MM.1S (cell line): ENCODE results near the gene TOGARAM1.
A peak's percentile ranks its signal among the peaks of the same experiment; 100 is the strongest.

ENCODE experiments used
- DNase-seq: peaks from one replicate; pipeline ENCODE4 v3.0.0-alpha.2; 2015
- H2AFZ ChIP-seq: fragments of 300-600 bp; sonication (generic); 2 replicates; pipeline ENCODE4 v1.6.0; 2016; ENCODE audit warnings: antibody characterized with exemption, low read length
- H3F3A ChIP-seq: fragments of 300-600 bp; sonication (generic); 2 replicates; pipeline ENCODE4 v1.6.1; 2016; ENCODE audit warnings: mild to moderate bottlenecking, antibody characterized with exemption, low read length, moderate library complexity, mixed read lengths; ENCODE audit not compliant: insufficient read depth
- H3K27ac ChIP-seq: fragments of 300-600 bp; sonication (generic); 2 replicates; pipeline ENCODE4 v1.5.1; 2016; ENCODE audit warnings: mild to moderate bottlenecking, low read length
- H3K27me3 ChIP-seq: fragments of 300-600 bp; sonication (generic); replicated peaks from 2 replicates; pipeline ENCODE4 v1.6.0; 2016; ENCODE audit warnings: low read length; ENCODE audit not compliant: insufficient read depth
- H3K36me3 ChIP-seq: fragments of 300-600 bp; sonication (generic); replicated peaks from 2 replicates; pipeline ENCODE4 v1.6.1; 2016; ENCODE audit warnings: mild to moderate bottlenecking, low read length, mixed read lengths; ENCODE audit not compliant: insufficient read depth
- H3K4me1 ChIP-seq: fragments of 300-600 bp; sonication (generic); 2 replicates; pipeline ENCODE4 v1.6.1; 2016; ENCODE audit warnings: low read length, mixed read lengths
- H3K4me2 ChIP-seq: fragments of 300-600 bp; sonication (generic); 2 replicates; pipeline ENCODE4 v1.6.0; 2016; ENCODE audit warnings: low read depth, low read length
- H3K4me3 ChIP-seq: fragments of 300-600 bp; sonication (generic); 2 replicates; pipeline ENCODE4 v1.5.1; 2016; ENCODE audit warnings: low read length, mixed read lengths
- H3K79me2 ChIP-seq: fragments of 300-600 bp; sonication (generic); 2 replicates; pipeline ENCODE4 v1.6.1; 2016; ENCODE audit warnings: mixed run types, low read length, mixed read lengths
- H3K9ac ChIP-seq: fragments of 300-600 bp; sonication (generic); 2 replicates; pipeline ENCODE4 v1.6.1; 2016; ENCODE audit warnings: low read length, mixed read lengths
- H3K9me2 ChIP-seq: fragments of 300-600 bp; sonication (generic); replicated peaks from 2 replicates; pipeline ENCODE4 v1.6.1; 2016; ENCODE audit warnings: mild to moderate bottlenecking, low read length, mixed read lengths; ENCODE audit not compliant: insufficient read depth
- H3K9me3 ChIP-seq: fragments of 300-600 bp; sonication (generic); replicated peaks from 2 replicates; pipeline ENCODE4 v1.6.1; 2016; ENCODE audit warnings: mild to moderate bottlenecking, low read length, mixed read lengths; ENCODE audit not compliant: insufficient read depth
- H4K20me1 ChIP-seq: fragments of 300-600 bp; sonication (generic); 2 replicates; pipeline ENCODE4 v1.6.1; 2016; ENCODE audit warnings: mild to moderate bottlenecking, low read length, moderate library complexity, mixed read lengths; ENCODE audit not compliant: insufficient read depth
- CTCF ChIP-seq: fragments of 300-600 bp; sonication (generic); IDR thresholded peaks from 2 replicates; pipeline ENCODE4 v1.5.1; 2016; ENCODE audit warnings: antibody characterized with exemption, low read length, mixed read lengths
- EZH2 ChIP-seq: fragments of 300-600 bp; sonication (generic); optimal IDR thresholded peaks from 2 replicates; pipeline ENCODE3; 2017; ENCODE audit warnings: low read depth, mild to moderate bottlenecking, antibody characterized with exemption, low read length, mixed read lengths
- EZH2phosphoT487 ChIP-seq: fragments of 300-600 bp; sonication (generic); IDR thresholded peaks from 2 replicates; pipeline ENCODE4 v1.6.1; 2018; ENCODE audit warnings: antibody characterized with exemption, low read length

TOGARAM1 gene

GRCh38 chr14:44961554-44962333 lies at the start of gene TOGARAM1, which contains the start of gene KLHL28:
Gene TOGARAM1 (plus strand): TSS chr14:44962190. CDS start chr14:44962422, 232 bp downstream.
Gene KLHL28 (minus strand): TSS chr14:44961947. CDS start chr14:44945928, 16,019 bp downstream.
- Histone ChIP-seq H3K79me2 (peaks cover 57% of the 10 kb centered on the region), H3K4me3 (peak within 1 kb of the TSS; percentile 88), H3K27me3 (no peaks in the 10 kb centered on the region), H3K9me2 (no peaks in the 10 kb centered on the region), H2AFZ (peak within 1 kb of the TSS; percentile 75), H4K20me1 (no peaks in the 10 kb centered on the region), H3K36me3 (no peaks in the 10 kb centered on the region), H3K9me3 (no peaks in the 10 kb centered on the region), H3K27ac (peak within 1 kb of the TSS; percentile 88), H3K4me1 (peaks cover 10% of the 10 kb centered on the region; the same call in 1 of the 2 replicates), H3K4me2 (peak within 1 kb of the TSS; percentile 76), H3F3A (0 out of 2 replicates have a peak, but pooled peaks cover 12% of the 10 kb centered on the region), H3K9ac (peak within 1 kb of the TSS; percentile 80)
- DNase-seq: peak; percentile 97
- TF ChIP-seq CTCF (no peak), EZH2phosphoT487 (no peak), EZH2 (no peak)

GRCh38 chr14:44914849-44915248 lies 47.1 kb upstream of the TOGARAM1 start:
- no peak for DNase-seq
- Histone ChIP-seq H2AFZ (no peak overlapping the region), H3K9ac (no peak overlapping the region), H3K4me2 (no peak overlapping the region), H3K79me2 (no peaks in the 10 kb centered on the region), H3K9me2 (no peaks in the 10 kb centered on the region), H3K36me3 (no peaks in the 10 kb centered on the region), H3K4me3 (no peak overlapping the region), H3K27ac (no peak overlapping the region), H3F3A (no peaks in the 10 kb centered on the region), H4K20me1 (no peaks in the 10 kb centered on the region), H3K4me1 (no peaks in the 10 kb centered on the region), H3K27me3 (no peaks in the 10 kb centered on the region), H3K9me3 (no peaks in the 10 kb centered on the region)
- TF ChIP-seq EZH2 (no peak), CTCF (no peak), EZH2phosphoT487 (no peak)

GRCh38 chr14:44928793-44929192 lies 33.2 kb upstream of the TOGARAM1 start:
- Histone ChIP-seq H3K36me3 (no peaks in the 10 kb centered on the region), H2AFZ (no peak overlapping the region), H3K9me2 (no peaks in the 10 kb centered on the region), H3F3A (no peaks in the 10 kb centered on the region), H3K9me3 (no peaks in the 10 kb centered on the region), H3K4me1 (no peaks in the 10 kb centered on the region), H4K20me1 (no peaks in the 10 kb centered on the region), H3K9ac (no peak overlapping the region), H3K4me3 (no peak overlapping the region), H3K27me3 (no peaks in the 10 kb centered on the region), H3K79me2 (no peaks in the 10 kb centered on the region), H3K4me2 (no peak overlapping the region), H3K27ac (no peak overlapping the region)
- DNase-seq: no peak
- no peak for TF ChIP-seq CTCF
- no peak for TF ChIP-seq EZH2phosphoT487
- no peak for TF ChIP-seq EZH2
